HepG2 (cell line): Measurements from ENCODE around the gene TXNRD2. TPM values are rescaled to one million over a fixed set of nuclear protein-coding genes. Genes with fewer than 3 reads are reported as not detected.

Experiments
- ARNTL ChIP-seq: sonication (generic); formaldehyde crosslinking; IDR thresholded peaks from 2 replicates; pipeline ENCODE4 v1.4.0; 2020; ENCODE audit warnings: mild to moderate bottlenecking, missing genetic modification reagents
- DRAP1 ChIP-seq: IDR thresholded peaks from 2 replicates; pipeline ENCODE4 v1.6.1; 2016; ENCODE audit warnings: missing genetic modification reagents, missing compliant biosample characterization
- ETV5 ChIP-seq: IDR thresholded peaks from 2 replicates; pipeline ENCODE4 v1.6.1; 2018; ENCODE audit warnings: missing biosample characterization, missing genetic modification reagents, inconsistent platforms, borderline replicate concordance
- FOXA3 ChIP-seq: IDR thresholded peaks from 2 replicates; pipeline ENCODE4 v1.6.1; 2016; ENCODE audit warnings: missing genetic modification reagents, missing compliant biosample characterization
- GABPB1 ChIP-seq: IDR thresholded peaks from 2 replicates; pipeline ENCODE4 v1.6.1; 2016; ENCODE audit warnings: mild to moderate bottlenecking, missing genetic modification reagents, moderate library complexity, missing compliant biosample characterization
- GATAD2A ChIP-seq: IDR thresholded peaks from 2 replicates; pipeline ENCODE4 v1.6.1; 2016
- JUN ChIP-seq: sonication (generic); formaldehyde crosslinking; IDR thresholded peaks from 2 replicates; pipeline ENCODE4 v1.4.0; 2020; ENCODE audit warnings: mild to moderate bottlenecking, missing genetic modification reagents
- KLF9 ChIP-seq: IDR thresholded peaks from 2 replicates; pipeline ENCODE4 v1.6.1; 2016; ENCODE audit warnings: low read depth
- NFE2L2 ChIP-seq: fragments of 150-350 bp; IDR thresholded peaks from 2 replicates; pipeline ENCODE4 v1.6.1; 2014; ENCODE audit warnings: low read length
- POLR2AphosphoS5 ChIP-seq: IDR thresholded peaks from 2 replicates; pipeline ENCODE4 v1.6.1; 2012; ENCODE audit warnings: low read depth, low read length
- RXRA ChIP-seq: sonication (generic); formaldehyde crosslinking; IDR thresholded peaks from 2 replicates; pipeline ENCODE4 v1.5.1; 2020; ENCODE audit warnings: missing genetic modification reagents
- SMAD3 ChIP-seq: sonication (generic); formaldehyde crosslinking; IDR thresholded peaks from 2 replicates; pipeline ENCODE4 v1.4.0; 2020; ENCODE audit warnings: missing genetic modification reagents
- SPEN ChIP-seq: sonication (generic); formaldehyde crosslinking; IDR thresholded peaks from 2 replicates; pipeline ENCODE4 v1.5.1; 2020; ENCODE audit warnings: low read depth, mild to moderate bottlenecking, missing genetic modification reagents
- SRSF1 ChIP-seq: fragments of 200-400 bp; formaldehyde crosslinking; optimal IDR thresholded peaks from 2 replicates; pipeline ENCODE3; 2017; ENCODE audit warnings: mild to moderate bottlenecking, low read depth, low read length, moderate library complexity
- ZBED4 ChIP-seq: sonication (generic); formaldehyde crosslinking; IDR thresholded peaks from 2 replicates; pipeline ENCODE4 v1.4.0; 2020; ENCODE audit warnings: missing genetic modification reagents, borderline replicate concordance
- ZBTB7A ChIP-seq: sonication (generic); formaldehyde crosslinking; IDR thresholded peaks from 2 replicates; pipeline ENCODE4 v1.8.0; 2022; ENCODE audit warnings: mild to moderate bottlenecking, missing genetic modification reagents
- ZFP36L2 ChIP-seq: sonication (generic); formaldehyde crosslinking; IDR thresholded peaks from 2 replicates; pipeline ENCODE4 v1.4.0; 2020; ENCODE audit warnings: missing genetic modification reagents
- ZMYM3 ChIP-seq: sonication (generic); formaldehyde crosslinking; IDR thresholded peaks from 2 replicates; pipeline ENCODE4 v1.5.1; 2020; ENCODE audit warnings: mild to moderate bottlenecking, missing genetic modification reagents
- ZNF331 ChIP-seq: sonication (generic); formaldehyde crosslinking; IDR thresholded peaks from 2 replicates; pipeline ENCODE4 v1.4.0; 2020; ENCODE audit warnings: missing genetic modification reagents
- ZNF441 ChIP-seq: sonication (generic); formaldehyde crosslinking; IDR thresholded peaks from 2 replicates; pipeline ENCODE4 v1.7.0; 2021; ENCODE audit warnings: missing genetic modification reagents, borderline replicate concordance
- ZNF563 ChIP-seq: sonication (generic); formaldehyde crosslinking; IDR thresholded peaks from 2 replicates; pipeline ENCODE4 v1.8.0; 2022; ENCODE audit warnings: mild to moderate bottlenecking, moderate library complexity, missing genetic modification reagents
- ZNF709 ChIP-seq: sonication (generic); formaldehyde crosslinking; IDR thresholded peaks from 2 replicates; pipeline ENCODE4 v1.5.0; 2020; ENCODE audit warnings: mild to moderate bottlenecking, missing genetic modification reagents
- ZNF710 ChIP-seq: sonication (generic); formaldehyde crosslinking; IDR thresholded peaks from 2 replicates; pipeline ENCODE4 v1.5.0; 2020; ENCODE audit warnings: mild to moderate bottlenecking, missing genetic modification reagents, borderline replicate concordance
- ZNF749 ChIP-seq: sonication (generic); formaldehyde crosslinking; IDR thresholded peaks from 2 replicates; pipeline ENCODE4 v1.8.0; 2022; ENCODE audit warnings: mild to moderate bottlenecking, missing genetic modification reagents, moderate library complexity, borderline replicate concordance
- ZNF776 ChIP-seq: sonication (generic); formaldehyde crosslinking; IDR thresholded peaks from 2 replicates; pipeline ENCODE4 v1.4.0; 2020; ENCODE audit warnings: mild to moderate bottlenecking, missing genetic modification reagents
- polyA plus RNA-seq, 8 experiments: library from polyadenylated mRNA; depleted of rRNA in 3 of 8; stranded (reverse) in 7 of 8; unstranded in 1 of 8; fragments of >200 nt; fragmentation: Illumina TruSeq in 4 of 8; extraction: Trizol in 4 of 8; gene quantifications; 2 replicates each; pipeline versions ENCODE4 v1.2.1 to v1.2.3, GENCODE V29; 2011 to 2016; ENCODE audit warnings: low read depth in 4 of 8, missing spikeins in 1 of 8, mixed read lengths in 1 of 8; ENCODE audit not compliant: insufficient read depth in 1 of 8
- total RNA-seq, 5 experiments: library from RNA; depleted of rRNA; stranded (reverse); fragments of >200 nt; fragmentation: Illumina TruSeq; extraction: Trizol; gene quantifications; 2 replicates each; pipeline ENCODE4 v1.2.3, GENCODE V29; 2016; ENCODE audit warnings: low read depth in 1 of 5

TXNRD2 gene
- total and polyA plus RNA-seq, 2 of the 13 experiments (the other 11 are each of a cell fraction or from before 2014, with no cell fraction given): 17.5 to 18.6 TPM

GRCh38 chr22:19962909-19963806 lies 21.5 kb upstream of the TXNRD2 start (continued):
- TF ChIP-seq FOXA3 (peak; percentile 39), ZNF331 (CRISPR knock-in tag) (peak; percentile 35; the same call in 1 of the 2 replicates), GABPB1 (peak; percentile 57), ARNTL (no peak), ZNF710 (peak; percentile 49; the same call in 1 of the 2 replicates), GATAD2A (peak; percentile 84), SMAD3 (CRISPR knock-in tag) (0 out of 2 replicates have a peak, but pooled peaks have one; percentile 31), JUN (CRISPR knock-in tag) (0 out of 2 replicates have a peak, but pooled peaks have one; percentile 20), SRSF1 (peak; percentile 53), ZNF709 (CRISPR knock-in tag) (0 out of 2 replicates have a peak, but pooled peaks have one; percentile 7), NFE2L2 (peak; percentile 30; the same call in 1 of the 2 replicates), ZNF776 (CRISPR knock-in tag) (no peak), ZBTB7A (CRISPR knock-in tag) (peak; percentile 62; the same call in 1 of the 2 replicates), ETV5 (CRISPR knock-in tag) (peak; percentile 89), ZBED4 (peak; percentile 91), DRAP1 (peak; percentile 61), ZFP36L2 (CRISPR knock-in tag) (no peak), KLF9 (CRISPR knock-in tag) (peak; percentile 48; the same call in 1 of the 2 replicates), ZMYM3 (CRISPR knock-in tag) (peak; percentile 35; the same call in 1 of the 2 replicates), RXRA (peak; percentile 81), SPEN (CRISPR knock-in tag) (no peak; the same call in 1 of the 2 replicates), POLR2AphosphoS5 (peak; percentile 50), ZNF441 (CRISPR knock-in tag) (0 out of 2 replicates have a peak, but pooled peaks have one; percentile 59), ZNF749 (CRISPR knock-in tag) (peak; percentile 72; the same call in 1 of the 2 replicates), ZNF563 (CRISPR knock-in tag) (peak; percentile 10; the same call in 1 of the 2 replicates)
